ENCODE measurements around the gene SLC34A1. TPM values are rescaled to one million over a fixed set of nuclear protein-coding genes. Genes with fewer than 3 reads are reported as not detected.
A peak's percentile ranks its signal among the peaks of the same experiment; 100 is the strongest.

Gene SLC34A1
- total RNA-seq, 3 donors from 2014 or later: not detected

- no peak for ATAC-seq
- H3K36me3 Mint-ChIP-seq (ENCODE audit: insufficient read depth): peaks cover 31% of the 10 kb centered on the region
- peaks cover 68% of the 10 kb centered on the region for H3K4me1 Mint-ChIP-seq (ENCODE audit: low read depth)
These were observed 57.0 kb downstream of the SLC34A1 start for GRCh38 chr5:177440990-177441780.

GRCh38 chr5:177442066-177442826 lies 58.0 kb downstream of the SLC34A1 start:
- no peaks in the 10 kb centered on the region for H3K27me3 Mint-ChIP-seq (ENCODE audit: low read depth)
- ATAC-seq (no peak), DNase-seq (no peak)
- H3K4me1 Mint-ChIP-seq (ENCODE audit: low read depth): peaks cover 64% of the 10 kb centered on the region
- H3K36me3 Mint-ChIP-seq (ENCODE audit: insufficient read depth): peaks cover 26% of the 10 kb centered on the region
- no peak overlapping the region for H3K4me3 Mint-ChIP-seq
- H3K9me3 Mint-ChIP-seq: no peaks in the 10 kb centered on the region

More at GRCh38 chr5:177440990-177441780, 57.0 kb downstream of the SLC34A1 start:
- DNase-seq: no peak
- no peaks in the 10 kb centered on the region for H3K27me3 Mint-ChIP-seq (ENCODE audit: low read depth)
- H3K4me3 Mint-ChIP-seq: no peak overlapping the region
- H3K9me3 Mint-ChIP-seq: no peaks in the 10 kb centered on the region

- peaks cover 62% of the 10 kb centered on the region for H3K4me1 Mint-ChIP-seq (ENCODE audit: low read depth)
- DNase-seq (no peak), ATAC-seq (no peak)
- H3K27me3 Mint-ChIP-seq (ENCODE audit: low read depth): no peaks in the 10 kb centered on the region
- no peaks in the 10 kb centered on the region for H3K9me3 Mint-ChIP-seq
- peaks cover 18% of the 10 kb centered on the region for H3K36me3 Mint-ChIP-seq (ENCODE audit: insufficient read depth)
- no peak overlapping the region for H3K4me3 Mint-ChIP-seq
These were observed 59.1 kb downstream of the SLC34A1 start for GRCh38 chr5:177443144-177443983.

- no peaks in the 10 kb centered on the region for H3K27me3 Mint-ChIP-seq (ENCODE audit: low read depth)
- H3K9me3 Mint-ChIP-seq: no peaks in the 10 kb centered on the region
These were observed 60.1 kb downstream of the SLC34A1 start for GRCh38 chr5:177444106-177445051.

GRCh38 chr5:177445052-177445916 lies 61.0 kb downstream of the SLC34A1 start:
- no peak for DNase-seq
- peaks cover 52% of the 10 kb centered on the region for H3K4me1 Mint-ChIP-seq (ENCODE audit: low read depth)

More at GRCh38 chr5:177444106-177445051, 60.1 kb downstream of the SLC34A1 start:
- Mint-ChIP-seq H3K36me3 (ENCODE audit: insufficient read depth) (peaks cover 12% of the 10 kb centered on the region), H3K4me3 (peak overlapping the region; percentile 58), H3K4me1 (ENCODE audit: low read depth) (peaks cover 61% of the 10 kb centered on the region)
- no peak for ATAC-seq
- DNase-seq: no peak

GRCh38 chr5:177445917-177446199 lies 61.6 kb downstream of the SLC34A1 start:
- Mint-ChIP-seq H3K36me3 (ENCODE audit: insufficient read depth) (peaks cover 6% of the 10 kb centered on the region), H3K27me3 (ENCODE audit: low read depth) (no peaks in the 10 kb centered on the region), H3K4me1 (ENCODE audit: low read depth) (peaks cover 48% of the 10 kb centered on the region), H3K4me3 (peak overlapping the region; percentile 79), H3K9me3 (no peaks in the 10 kb centered on the region)
- ATAC-seq (no peak), DNase-seq (no peak)

More at GRCh38 chr5:177445052-177445916, 61.0 kb downstream of the SLC34A1 start:
- peaks cover 6% of the 10 kb centered on the region for H3K36me3 Mint-ChIP-seq (ENCODE audit: insufficient read depth)
- H3K27me3 Mint-ChIP-seq (ENCODE audit: low read depth): no peaks in the 10 kb centered on the region
- H3K9me3 Mint-ChIP-seq: no peaks in the 10 kb centered on the region
- no peak for ATAC-seq
- peak overlapping the region; percentile 79 for H3K4me3 Mint-ChIP-seq

GRCh38 chr5:177446200-177447065 lies 62.2 kb downstream of the SLC34A1 start, which contains the start of gene PRR7:
PRR7 (plus strand) TSS chr5:177446814; CDS start chr5:177455068, 8,254 bp downstream.
- H3K36me3 Mint-ChIP-seq (ENCODE audit: insufficient read depth): peaks cover 6% of the 10 kb centered on the region
- H3K27me3 Mint-ChIP-seq (ENCODE audit: low read depth): no peaks in the 10 kb centered on the region
- peak; percentile 68 for DNase-seq
- peak within 1 kb of the TSS; percentile 79 for H3K4me3 Mint-ChIP-seq
- H3K4me1 Mint-ChIP-seq (ENCODE audit: low read depth): peaks cover 48% of the 10 kb centered on the region
- no peaks in the 10 kb centered on the region for H3K9me3 Mint-ChIP-seq
- peak; percentile 59 to 61 for ATAC-seq

- Mint-ChIP-seq H3K36me3 (ENCODE audit: insufficient read depth) (peaks cover 2% of the 10 kb centered on the region), H3K9me3 (no peaks in the 10 kb centered on the region), H3K4me3 (no peak overlapping the region), H3K4me1 (ENCODE audit: low read depth) (peaks cover 48% of the 10 kb centered on the region), H3K27me3 (ENCODE audit: low read depth) (no peaks in the 10 kb centered on the region)
- ATAC-seq (peak; percentile 36 to 42), DNase-seq (peak; percentile 58)
These were observed 62.9 kb downstream of the SLC34A1 start for GRCh38 chr5:177447066-177447610.

GRCh38 chr5:177447611-177448243 lies 63.5 kb downstream of the SLC34A1 start:
- H3K9me3 Mint-ChIP-seq: no peaks in the 10 kb centered on the region
- H3K4me3 Mint-ChIP-seq: peak overlapping the region; percentile 56
- no peaks in the 10 kb centered on the region for H3K36me3 Mint-ChIP-seq (ENCODE audit: insufficient read depth)
- H3K4me1 Mint-ChIP-seq (ENCODE audit: low read depth): peaks cover 46% of the 10 kb centered on the region
- ATAC-seq (peak in 1 of 2 donors; percentile 2), DNase-seq (no peak)
- no peaks in the 10 kb centered on the region for H3K27me3 Mint-ChIP-seq (ENCODE audit: low read depth)
